ENCODE data around the gene TFB1M.

- TF ChIP-seq, protein P1, sequence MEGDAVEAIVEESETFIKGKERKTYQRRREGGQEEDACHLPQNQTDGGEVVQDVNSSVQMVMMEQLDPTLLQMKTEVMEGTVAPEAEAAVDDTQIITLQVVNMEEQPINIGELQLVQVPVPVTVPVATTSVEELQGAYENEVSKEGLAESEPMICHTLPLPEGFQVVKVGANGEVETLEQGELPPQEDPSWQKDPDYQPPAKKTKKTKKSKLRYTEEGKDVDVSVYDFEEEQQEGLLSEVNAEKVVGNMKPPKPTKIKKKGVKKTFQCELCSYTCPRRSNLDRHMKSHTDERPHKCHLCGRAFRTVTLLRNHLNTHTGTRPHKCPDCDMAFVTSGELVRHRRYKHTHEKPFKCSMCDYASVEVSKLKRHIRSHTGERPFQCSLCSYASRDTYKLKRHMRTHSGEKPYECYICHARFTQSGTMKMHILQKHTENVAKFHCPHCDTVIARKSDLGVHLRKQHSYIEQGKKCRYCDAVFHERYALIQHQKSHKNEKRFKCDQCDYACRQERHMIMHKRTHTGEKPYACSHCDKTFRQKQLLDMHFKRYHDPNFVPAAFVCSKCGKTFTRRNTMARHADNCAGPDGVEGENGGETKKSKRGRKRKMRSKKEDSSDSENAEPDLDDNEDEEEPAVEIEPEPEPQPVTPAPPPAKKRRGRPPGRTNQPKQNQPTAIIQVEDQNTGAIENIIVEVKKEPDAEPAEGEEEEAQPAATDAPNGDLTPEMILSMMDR (IDR thresholded peaks at IDR 0.05; ENCODE audit: low read length) = no peak
- TF ChIP-seq EZH2 (optimal IDR thresholded peaks at IDR 0.05; ENCODE audit: low read depth, low read length) (no peak), EZH2phosphoT487 (IDR thresholded peaks at IDR 0.05; ENCODE audit: low read length) (no peak)
Observed at GRCh38 chr6:155271145-155271544, 43.1 kb downstream of the TFB1M start.

Data from MM.1S (cell line).